B cell (primary cell): ENCODE results near the gene PARD3B. TPM values are rescaled to one million over a fixed set of nuclear protein-coding genes. Genes with fewer than 3 reads are reported as not detected.

ENCODE experiments used
- ATAC-seq: fragments of 200-7000 bp; cut with Tn5 transposase; one replicate; pipeline ENCODE4 v1.10.0; 2021; ENCODE audit warnings: low read depth, mild to moderate bottlenecking, moderate number of reproducible peaks, moderate library complexity
- CTCF ChIA-PET: fragments of 350-600 bp; sonication (Branson Sonifier 250); formaldehyde crosslinking; loops from one replicate; lab custom pipeline; 2021; ENCODE audit warnings: antibody characterized with exemption, inconsistent platforms; lab: Charles Lee
- POLR2A ChIA-PET: fragments of 350-600 bp; sonication (Branson Sonifier 250); formaldehyde crosslinking; loops from one replicate; lab custom pipeline; 2021; ENCODE audit warnings: antibody characterized with exemption; lab: Charles Lee
- DNase-seq: peaks from one replicate; pipeline ENCODE4 v3.0.0; 2013
- H2AFZ ChIP-seq: 2 replicates; pipeline ENCODE4 v1.6.1; 2012; ENCODE audit warnings: mild to moderate bottlenecking, low read depth, low read length; ENCODE audit not compliant: insufficient read depth, poor library complexity, severe bottlenecking
- H3K27ac ChIP-seq, 2 donors: 1 replicate in 1 of 2; 2 replicates in 1 of 2; pipeline ENCODE4 v1.5.1; 2012 to 2013; ENCODE audit warnings: low read length in 2 of 2, mild to moderate bottlenecking in 2 of 2, moderate library complexity in 1 of 2
- H3K27me3 ChIP-seq, 4 experiments: fragments of 200-600 bp in 1 of 4; sonication (generic) in 1 of 4; replicated peaks in 1 of 4; 1 replicate in 2 of 4; 2 replicates in 2 of 4; pipeline versions ENCODE4 v1.6.1 to v1.7.0; 2013 to 2016; ENCODE audit warnings: low read length in 3 of 4, mild to moderate bottlenecking in 2 of 4, mixed read lengths in 1 of 4, moderate library complexity in 1 of 4; ENCODE audit not compliant: insufficient read depth in 4 of 4, control insufficient read depth in 3 of 4; ENCODE audit errors: control extremely low read depth in 1 of 4
- H3K36me3 ChIP-seq, 2 experiments: replicated peaks in 1 of 2; 1 replicate in 1 of 2; 2 replicates in 1 of 2; pipeline versions ENCODE4 v1.6.1 to v1.7.1; 2013; ENCODE audit warnings: low read length in 1 of 2; ENCODE audit not compliant: insufficient read depth in 2 of 2, control insufficient read depth in 1 of 2; ENCODE audit errors: control extremely low read depth in 1 of 2, extremely low read depth in 1 of 2
- H3K4me1 ChIP-seq, 2 donors: fragments of 200-600 bp in 1 of 2; sonication (generic) in 1 of 2; 1 replicate in 1 of 2; 2 replicates in 1 of 2; pipeline versions ENCODE4 v1.5.1 to v1.6.1; 2013 to 2017; ENCODE audit warnings: low read length in 2 of 2; ENCODE audit not compliant: control insufficient read depth in 2 of 2, insufficient read depth in 2 of 2
- H3K4me2 ChIP-seq: replicated peaks from 2 replicates; pipeline ENCODE3; 2012; ENCODE audit warnings: mild to moderate bottlenecking, low read depth, low read length; ENCODE audit not compliant: poor library complexity, severe bottlenecking
- H3K4me3 ChIP-seq, 5 experiments: fragments of 200-600 bp in 1 of 5; sonication (generic) in 1 of 5; 1 replicate in 3 of 5; 2 replicates in 2 of 5; pipeline versions ENCODE4 v1.5.1 to v1.7.0; 2011 to 2016; ENCODE audit warnings: low read length in 4 of 5, mild to moderate bottlenecking in 4 of 5, low read depth in 2 of 5, control low read depth in 1 of 5, moderate library complexity in 1 of 5; ENCODE audit not compliant: insufficient read depth in 1 of 5; ENCODE audit errors: control extremely low read depth in 1 of 5, extremely low read depth in 1 of 5
- H3K79me2 ChIP-seq: fragments of 200-600 bp; sonication (generic); one replicate; pipeline ENCODE4 v1.6.0; 2016; ENCODE audit warnings: low read length; ENCODE audit not compliant: control insufficient read depth, insufficient read depth
- H3K9ac ChIP-seq: fragments of 200-600 bp; sonication (generic); 2 replicates; pipeline ENCODE4 v1.6.1; 2017; ENCODE audit warnings: mild to moderate bottlenecking, low read length, moderate library complexity
- H3K9me3 ChIP-seq, 3 donors: one replicate each; pipeline versions ENCODE4 v1.6.1 to v1.7.1; 2013; ENCODE audit warnings: low read length in 2 of 3; ENCODE audit not compliant: control insufficient read depth in 2 of 3, insufficient read depth in 1 of 3; ENCODE audit errors: control extremely low read depth in 1 of 3
- H4K20me1 ChIP-seq: 2 replicates; pipeline ENCODE4 v1.6.0; 2012; ENCODE audit warnings: mild to moderate bottlenecking, low read length; ENCODE audit not compliant: insufficient read depth, control insufficient read depth, poor library complexity, severe bottlenecking
- H3K27ac Mint-ChIP-seq: one replicate; pipeline ENCODE4 v1.8.0; 2021; ENCODE audit warnings: mixed read lengths
- H3K27me3 Mint-ChIP-seq: one replicate; pipeline ENCODE4 v1.8.0; 2021; ENCODE audit warnings: mixed read lengths
- H3K4me1 Mint-ChIP-seq: one replicate; pipeline ENCODE4 v1.8.0; 2021; ENCODE audit warnings: mixed read lengths
- H3K4me3 Mint-ChIP-seq: one replicate; pipeline ENCODE4 v1.8.0; 2021; ENCODE audit warnings: mixed read lengths
- H3K9me3 Mint-ChIP-seq: one replicate; pipeline ENCODE4 v1.8.0; 2022; ENCODE audit warnings: mixed read lengths; ENCODE audit not compliant: insufficient read depth
- CTCF ChIP-seq: fragments of 200-600 bp; IDR thresholded peaks from one replicate; pipeline ENCODE4 v1.8.0; 2022; ENCODE audit warnings: antibody characterized with exemption, mild to moderate bottlenecking
- EZH2 ChIP-seq: IDR thresholded peaks from 2 replicates; pipeline ENCODE4 v1.6.1; 2012; ENCODE audit warnings: borderline replicate concordance, low read depth, mild to moderate bottlenecking, moderate library complexity, low read length; ENCODE audit not compliant: insufficient read depth, poor library complexity, severe bottlenecking
- WGBS: methylation state at CpG from one replicate; pipeline ENCODE4 v1.1.5; 2013; ENCODE audit warnings: missing lambda C conversion rate; ENCODE audit not compliant: insufficient coverage; 5-methylcytosine and 5-hydroxymethylcytosine counted together
- intact Hi-C: fragments of 100-400 bp; cut with micrococcal nuclease; formaldehyde crosslinking; loops from one replicate; pipeline ENCODE4 v1.10.0; 2022
- polyA plus RNA-seq: library from polyadenylated mRNA; depleted of rRNA; stranded (reverse); fragments of >200 nt; gene quantifications from 2 replicates; pipeline ENCODE4 v1.2.3, GENCODE V29; 2012
- total RNA-seq, 2 donors: library from RNA; stranded (reverse); fragments of 120-200 nt in 1 of 2; gene quantifications; 1 replicate in 1 of 2; 2 replicates in 1 of 2; pipeline versions ENCODE4 v1.2.3 to v1.2.4, GENCODE V29; 2013 to 2022

Gene PARD3B
- total and polyA plus RNA-seq, 2 donors (not counting 1 experiment from before 2014, with no cell fraction given), result not detected

GRCh38 chr2:205119136-205119535 is 573.9 kb downstream of the PARD3B start:
- ATAC-seq, result no peak
- Mint-ChIP-seq H3K4me3 (no peak overlapping the region), H3K4me1 (no peaks in the 10 kb centered on the region), H3K9me3 (no peaks in the 10 kb centered on the region), H3K27me3 (no peaks in the 10 kb centered on the region), H3K27ac (no peak overlapping the region)
- no peak overlapping the region for H3K4me3 ChIP-seq
- no peak overlapping the region for H2AFZ ChIP-seq
- H3K4me1 ChIP-seq, result no peaks in the 10 kb centered on the region
- H3K27ac ChIP-seq, result no peak overlapping the region
- no peak overlapping the region for H3K9ac ChIP-seq
- H3K36me3 ChIP-seq, result no peaks in the 10 kb centered on the region
- H4K20me1 ChIP-seq, result no peaks in the 10 kb centered on the region
- DNase-seq, result no peak
- no peaks in the 10 kb centered on the region for H3K79me2 ChIP-seq
- H3K9me3 ChIP-seq, result no peaks in the 10 kb centered on the region
- H3K4me2 ChIP-seq, result no peak overlapping the region
- intact Hi-C loops, result no loop called here
- TF ChIP-seq EZH2 (no peak), CTCF (no peak)
- POLR2A ChIA-PET, result no interaction called here
- WGBS, result 98% methylated on average over 8 of the region's 9 CpGs
- no peaks in the 10 kb centered on the region for H3K27me3 ChIP-seq
- CTCF ChIA-PET, result no interaction called here

- Histone ChIP-seq H3K27me3 (no peaks in the 10 kb centered on the region), H3K4me2 (no peak overlapping the region), H3K4me3 (no peak overlapping the region), H3K79me2 (no peaks in the 10 kb centered on the region), H2AFZ (no peak overlapping the region), H3K4me1 (no peaks in the 10 kb centered on the region), H4K20me1 (no peaks in the 10 kb centered on the region), H3K36me3 (no peaks in the 10 kb centered on the region), H3K27ac (no peak overlapping the region), H3K9me3 (no peaks in the 10 kb centered on the region), H3K9ac (no peak overlapping the region)
- ATAC-seq (no peak), DNase-seq (no peak)
- intact Hi-C loops, result no loop called here
- no peaks in the 10 kb centered on the region for H3K9me3 Mint-ChIP-seq
- no peak overlapping the region for H3K4me3 Mint-ChIP-seq
- H3K27ac Mint-ChIP-seq, result no peak overlapping the region
- TF ChIP-seq EZH2, result no peak
- ChIA-PET CTCF (no interaction called here), POLR2A (no interaction called here)
- no peaks in the 10 kb centered on the region for H3K4me1 Mint-ChIP-seq
- no peaks in the 10 kb centered on the region for H3K27me3 Mint-ChIP-seq
Observed at GRCh38 chr2:205128726-205129125, 583.5 kb downstream of the PARD3B start.
